ENCODE data around the gene PACRG.
"Not testable (repeated sequence)": the region's sequence is repeated elsewhere in the genome, so short reads cannot be mapped to it uniquely, and the experiment has no call there.

PACRG gene

DNA sequence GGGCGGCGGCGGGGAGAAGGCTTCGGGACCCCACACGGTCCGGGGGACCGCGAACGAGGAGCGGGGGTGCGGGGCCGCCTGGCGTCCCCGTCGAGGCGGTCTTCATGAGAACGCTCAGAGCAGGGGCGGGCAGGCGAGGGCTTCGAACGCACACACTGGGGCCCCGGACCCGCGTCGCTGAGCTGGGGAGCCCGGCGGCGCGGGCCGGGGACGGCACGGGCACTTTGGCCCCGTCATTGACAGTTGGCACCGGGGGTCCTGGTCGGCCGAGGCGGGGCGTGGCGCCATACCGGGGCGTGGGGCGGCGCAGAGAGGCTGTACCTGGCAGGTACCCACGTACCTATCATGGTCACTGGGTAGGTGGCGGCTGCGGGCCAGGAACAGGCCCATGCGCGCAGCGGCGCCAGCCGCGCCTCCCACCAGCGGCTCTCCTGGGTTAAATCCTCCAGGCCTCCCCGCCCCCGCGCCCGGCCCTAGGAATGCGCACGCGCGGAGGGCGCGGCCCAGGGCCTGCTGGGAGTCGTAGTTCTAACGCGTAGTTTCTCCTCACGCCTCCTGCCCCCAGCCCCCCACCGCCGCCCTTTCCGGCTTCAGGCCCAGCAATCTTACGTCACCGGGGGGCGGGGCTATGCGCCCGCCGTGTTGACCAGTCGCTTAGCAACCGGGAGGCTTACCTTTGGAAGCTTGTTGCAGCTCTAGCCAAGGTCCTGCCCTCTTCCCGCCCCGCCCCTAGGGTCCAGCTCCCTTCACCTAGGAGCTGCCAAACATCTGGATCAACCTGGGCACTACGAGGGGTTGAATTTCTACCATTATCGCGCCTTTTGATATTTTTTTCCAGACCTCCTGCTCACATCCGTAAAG is at the start of gene PACRG, which contains the start of gene PRKN:
PACRG (plus strand) TSS at position 653 of the 861 bp plus-strand sequence.
PRKN (minus strand) TSS at position 445 of the 861 bp plus-strand sequence.
- peak; percentile 96 for DNase-seq (ENCODE audit: low read depth)

DNA sequence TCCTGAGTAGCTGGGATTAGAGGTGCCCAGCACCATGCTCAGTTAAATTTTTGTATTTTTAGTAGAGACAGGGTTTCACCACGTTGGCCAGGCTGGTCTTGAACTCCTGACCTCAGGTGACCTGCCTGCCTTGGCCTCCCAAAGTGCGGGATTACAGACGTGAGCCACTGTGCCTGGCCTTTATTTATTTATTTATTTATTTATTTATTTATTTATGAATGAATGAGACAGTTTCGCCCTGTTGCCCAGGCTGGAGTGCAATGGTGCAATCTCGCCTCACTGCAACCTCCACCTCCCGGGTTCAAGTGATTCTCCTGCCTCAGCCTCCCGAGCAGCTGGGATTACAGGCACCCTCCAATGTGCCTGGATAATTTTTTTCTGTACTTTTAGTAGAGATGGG is 48.9 kb upstream of the PACRG start:
- not testable (repeated sequence) for DNase-seq (ENCODE audit: low read depth)

DNA sequence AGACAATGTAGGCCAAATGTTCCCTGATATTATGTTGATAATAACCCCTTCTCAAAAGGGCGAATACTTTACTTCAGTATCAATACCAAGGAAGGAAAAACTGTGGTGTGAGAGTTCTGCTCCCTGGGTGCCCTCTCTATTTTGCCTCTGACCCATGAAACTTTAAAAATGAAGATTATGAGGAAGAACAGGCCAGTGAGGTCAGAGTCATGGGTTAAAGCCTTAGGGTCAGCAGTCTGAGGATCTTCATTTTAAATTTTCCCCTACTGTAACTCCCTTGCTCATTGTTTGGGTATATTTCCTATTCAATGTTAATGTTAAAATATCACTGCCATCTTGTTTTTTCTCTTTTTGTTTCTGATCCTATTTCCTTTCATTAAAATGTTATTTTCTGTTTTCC is 48.1 kb upstream of the PACRG start:
- DNase-seq (ENCODE audit: low read depth): no peak

DNA sequence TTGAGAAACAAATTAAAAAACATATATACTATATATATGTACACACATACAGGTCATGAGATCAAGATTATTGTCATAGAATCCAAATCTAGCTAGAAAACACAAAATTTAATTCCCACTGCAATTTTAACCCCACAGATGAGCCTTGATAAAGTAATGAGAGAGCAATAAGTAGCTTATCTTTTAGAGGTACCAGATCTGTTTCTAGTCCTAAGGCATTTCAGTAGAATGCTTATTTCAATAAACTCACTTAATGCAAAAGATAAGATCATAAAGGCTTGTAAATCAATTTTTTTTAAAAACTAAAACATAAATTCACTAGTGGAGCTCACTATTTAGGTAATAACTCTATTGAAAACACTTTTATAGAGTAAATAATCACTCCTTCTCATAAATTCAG is 47.4 kb upstream of the PACRG start:
- DNase-seq (ENCODE audit: low read depth): no peak

DNA sequence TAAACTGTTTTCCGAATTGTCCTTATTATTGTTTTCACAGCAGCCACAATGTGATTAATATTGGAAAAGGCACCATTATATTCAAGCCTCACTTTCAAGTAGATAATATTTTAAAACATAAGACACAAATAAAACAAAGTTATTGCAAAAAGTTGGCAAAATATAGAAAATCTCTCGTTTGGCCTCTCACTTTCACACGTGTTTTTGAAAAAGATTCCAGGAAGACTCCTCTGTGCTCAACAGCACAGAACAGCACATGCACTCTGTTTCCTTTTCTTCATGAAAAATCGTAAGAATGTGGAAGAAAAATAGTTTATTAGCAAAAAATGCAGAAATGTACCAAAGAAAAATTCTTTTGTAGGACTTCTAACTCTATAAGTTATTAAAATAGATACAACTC is 46.9 kb upstream of the PACRG start:
- DNase-seq (ENCODE audit: low read depth): no peak

DNA sequence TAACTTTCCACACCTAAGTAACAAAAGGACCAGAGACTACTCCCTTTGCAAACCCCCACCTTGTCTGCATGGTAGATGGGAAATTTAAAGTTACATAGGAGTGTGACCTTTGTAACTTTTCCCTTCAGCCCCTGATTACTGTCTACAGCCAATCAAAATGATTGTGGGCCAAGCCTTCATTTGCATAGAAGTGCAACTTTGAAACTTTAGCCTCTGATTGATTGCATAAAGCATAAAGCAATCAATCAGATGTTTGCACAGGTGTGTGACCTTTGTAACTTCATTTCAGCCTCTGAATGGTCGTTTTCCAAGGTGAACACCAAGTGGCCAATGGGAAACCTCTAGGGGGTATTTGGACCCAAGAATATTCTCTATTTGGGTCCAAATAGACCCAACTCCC is 46.3 kb upstream of the PACRG start:
- no peak for DNase-seq (ENCODE audit: low read depth)

DNA sequence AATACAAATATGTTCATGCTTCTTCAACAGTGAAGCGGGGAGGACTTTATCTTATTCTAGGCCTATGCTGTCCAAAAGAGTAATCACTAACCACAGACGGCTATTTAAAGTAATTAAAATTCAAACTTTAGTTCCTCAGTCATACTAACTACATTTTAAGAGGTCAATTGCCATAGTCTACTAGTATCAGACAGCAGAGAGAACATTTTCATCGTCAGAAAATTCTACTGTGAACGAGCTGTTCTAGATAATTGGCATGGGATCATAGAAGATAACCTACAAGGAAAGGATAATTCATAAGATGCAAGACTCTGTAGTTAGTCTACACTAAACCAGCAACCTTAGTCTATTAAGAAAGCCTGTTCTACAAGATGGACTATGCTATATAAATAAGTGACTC is 44.6 kb upstream of the PACRG start:
- DNase-seq (ENCODE audit: low read depth): no peak

DNA sequence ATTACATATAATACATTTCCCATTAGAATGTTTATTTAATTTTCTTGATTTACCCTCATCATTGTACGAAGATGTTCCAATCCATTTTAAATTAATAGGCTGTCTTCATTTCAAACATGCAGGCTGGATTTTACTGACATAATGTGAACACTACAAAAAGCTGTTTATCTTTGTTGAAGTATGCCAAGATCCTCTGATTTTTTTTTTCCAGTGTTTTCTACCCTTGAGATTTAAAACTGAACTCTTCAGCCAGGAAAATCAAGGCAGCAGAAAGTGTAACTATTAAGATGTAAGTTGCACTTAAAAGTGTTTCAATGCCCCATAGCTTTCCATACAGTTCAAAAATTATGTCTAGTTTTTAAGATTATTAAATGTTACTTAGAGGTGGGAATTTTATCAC is 43.7 kb upstream of the PACRG start:
- DNase-seq (ENCODE audit: low read depth): no peak

DNA sequence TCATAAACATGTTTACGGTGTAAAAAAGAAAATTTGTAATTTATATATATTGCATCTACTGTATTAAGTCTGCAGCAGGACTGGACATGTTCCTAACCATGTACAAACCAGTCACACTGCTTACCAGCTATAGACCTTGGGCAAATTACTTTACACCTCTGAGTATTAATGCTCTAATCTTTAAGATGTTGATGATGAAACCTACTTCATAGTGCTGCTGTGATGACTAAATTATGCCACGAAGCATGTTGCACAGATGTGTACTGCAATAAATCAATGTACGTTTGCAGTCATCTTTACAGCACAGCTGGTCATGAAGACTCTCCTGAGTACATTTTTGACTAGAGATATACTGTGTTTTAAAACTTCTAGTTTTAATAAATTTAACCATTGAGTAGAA is 42.8 kb upstream of the PACRG start:
- no peak for DNase-seq (ENCODE audit: low read depth)

DNA sequence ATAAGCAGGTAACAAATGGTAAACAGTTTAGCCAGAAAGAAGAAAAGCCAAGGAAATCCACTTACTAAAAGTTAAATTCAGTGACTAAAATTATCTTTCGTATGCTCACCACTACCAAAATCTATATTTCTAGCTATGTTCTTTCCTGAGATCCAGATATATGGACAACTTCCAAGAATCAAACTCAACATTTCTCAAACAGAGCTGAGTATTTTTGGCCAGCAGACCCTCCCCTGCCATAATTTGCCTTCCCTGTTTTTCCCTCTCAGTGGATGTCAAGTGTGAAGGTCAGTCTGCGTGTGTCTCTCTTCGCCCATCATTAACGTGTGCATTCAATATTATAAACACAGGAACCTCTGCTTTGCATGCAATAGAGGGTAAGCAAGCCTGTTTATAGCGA is 42.2 kb upstream of the PACRG start:
- DNase-seq (ENCODE audit: low read depth): no peak

DNA sequence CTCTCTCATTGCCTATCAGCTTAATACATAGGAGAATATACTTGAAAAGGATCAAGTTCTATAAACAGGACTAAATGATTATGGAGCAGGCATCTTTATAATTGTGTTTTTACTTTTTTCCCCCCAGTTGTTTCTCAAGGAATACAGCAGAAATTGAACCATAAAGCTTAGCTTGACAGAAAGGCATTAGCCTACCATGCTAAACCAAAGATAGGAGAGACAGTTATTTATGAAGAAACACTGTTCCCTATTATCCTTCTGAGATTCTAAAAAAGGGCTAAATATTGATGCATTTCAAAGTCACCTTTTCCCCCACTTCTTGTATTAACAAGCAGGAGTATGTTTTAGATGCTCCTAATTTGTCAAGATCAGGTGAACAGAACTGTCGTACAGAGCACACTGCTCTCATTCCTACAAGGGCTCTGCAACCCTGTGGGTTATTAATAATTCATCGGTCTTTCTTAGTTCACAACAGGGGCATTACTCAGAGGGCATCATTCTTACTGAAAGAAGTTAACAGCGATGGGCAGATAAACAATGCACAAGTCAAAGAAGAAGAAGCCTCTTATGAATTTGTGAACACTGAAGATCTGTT is 38.9 kb upstream of the PACRG start:
- DNase-seq (ENCODE audit: low read depth): no peak

DNA sequence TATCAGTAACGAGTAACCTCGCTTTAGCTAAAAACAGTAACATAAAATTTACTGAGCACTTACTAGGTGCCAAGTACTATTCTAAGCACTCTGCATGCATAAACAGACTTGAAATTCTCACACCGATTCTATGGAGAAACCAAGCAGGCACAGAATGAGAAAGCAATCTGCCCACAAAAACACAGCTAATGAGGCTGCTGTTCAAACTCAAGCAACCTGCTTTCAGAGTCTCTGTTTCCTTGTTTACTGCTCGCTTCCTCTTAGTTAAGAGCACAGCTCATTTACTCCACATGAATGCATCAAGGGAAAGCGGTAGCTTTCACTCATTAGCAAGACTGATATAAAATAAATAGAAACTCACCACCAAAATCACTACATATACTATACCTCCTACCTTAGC is 37.6 kb upstream of the PACRG start:
- no peak for DNase-seq (ENCODE audit: low read depth)

DNA sequence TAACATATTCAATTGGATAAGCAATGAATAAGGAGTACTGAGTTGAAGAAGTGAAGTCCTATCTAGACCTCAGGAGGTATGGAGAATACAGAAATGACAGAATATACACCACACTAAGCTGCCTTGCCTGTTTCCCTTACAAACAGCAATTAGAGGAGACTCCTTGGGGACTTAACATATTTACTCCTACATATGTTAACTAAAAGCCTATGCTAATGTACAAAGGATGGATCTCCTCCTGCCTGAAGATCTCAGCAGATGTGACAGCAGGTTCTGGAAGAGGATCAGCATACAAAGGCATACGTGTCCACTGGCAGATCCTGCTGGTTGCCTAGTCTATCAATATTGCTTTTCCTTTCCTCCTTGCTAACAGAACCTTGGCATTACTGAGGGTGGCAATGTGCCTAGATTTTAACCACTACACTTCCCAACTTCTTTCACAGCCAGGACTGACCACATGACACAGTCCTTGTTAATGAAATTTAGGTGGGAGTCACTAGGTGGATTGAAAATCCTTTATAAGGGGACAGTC is 29.8 kb upstream of the PACRG start:
- no peak for DNase-seq (ENCODE audit: low read depth)

DNA sequence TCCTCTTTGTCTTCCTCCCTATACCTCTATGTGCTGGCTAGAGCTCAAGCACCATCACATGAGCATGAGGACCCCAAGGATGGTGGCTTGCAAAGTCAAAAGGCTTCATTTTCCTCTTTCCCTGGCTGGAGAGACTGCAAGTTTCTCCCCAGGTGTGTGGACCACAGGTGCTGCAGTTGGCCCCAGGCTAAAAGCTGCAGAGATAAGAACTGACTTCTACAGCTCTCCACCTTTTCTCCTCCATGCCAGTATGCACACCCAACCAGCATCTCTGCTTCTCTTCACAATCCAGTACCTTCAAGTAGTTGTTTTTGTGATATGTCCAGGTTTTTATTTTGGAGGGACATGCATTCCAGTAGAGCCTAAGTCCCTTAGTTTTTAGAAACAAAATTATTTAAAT is 29.3 kb upstream of the PACRG start:
- DNase-seq (ENCODE audit: low read depth): no peak

DNA sequence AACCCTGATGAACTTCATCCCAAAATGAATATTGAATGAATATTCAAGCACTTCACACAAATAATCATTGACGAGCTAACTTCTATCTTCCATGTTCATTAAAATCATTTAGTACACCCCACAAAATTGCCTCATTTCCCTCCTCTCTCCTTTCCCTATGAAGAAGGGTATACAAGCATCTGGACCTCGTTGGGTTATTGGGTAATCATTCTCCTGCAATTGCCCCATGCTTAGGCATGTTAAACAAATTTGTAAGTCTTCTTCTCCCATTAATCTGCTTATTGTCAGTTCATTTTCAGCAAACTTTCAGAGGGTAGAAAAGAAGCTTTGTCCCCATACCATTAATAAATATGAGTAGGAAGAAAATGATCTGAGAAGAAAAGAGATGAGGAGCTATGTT is 27.8 kb upstream of the PACRG start:
- DNase-seq (ENCODE audit: low read depth): no peak

DNA sequence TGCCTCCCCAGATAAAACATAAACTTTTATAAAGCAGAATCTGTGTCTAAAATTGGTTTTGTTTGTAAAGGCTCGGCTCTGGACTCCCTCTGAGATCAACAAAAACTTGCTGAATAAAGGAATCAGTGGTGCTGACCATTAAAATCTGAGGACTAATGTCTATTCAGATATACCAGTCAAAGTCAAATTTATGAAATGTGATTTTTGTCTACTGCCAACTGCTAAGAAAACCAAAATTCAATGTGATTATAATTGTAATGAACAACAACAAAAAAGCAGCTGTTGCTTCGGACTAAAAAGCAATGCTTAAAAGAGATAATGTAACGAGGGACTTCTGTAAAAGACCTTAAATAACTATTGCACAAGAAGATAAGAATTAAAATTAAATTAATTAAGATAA is 26.8 kb upstream of the PACRG start:
- no peak for DNase-seq (ENCODE audit: low read depth)

DNA sequence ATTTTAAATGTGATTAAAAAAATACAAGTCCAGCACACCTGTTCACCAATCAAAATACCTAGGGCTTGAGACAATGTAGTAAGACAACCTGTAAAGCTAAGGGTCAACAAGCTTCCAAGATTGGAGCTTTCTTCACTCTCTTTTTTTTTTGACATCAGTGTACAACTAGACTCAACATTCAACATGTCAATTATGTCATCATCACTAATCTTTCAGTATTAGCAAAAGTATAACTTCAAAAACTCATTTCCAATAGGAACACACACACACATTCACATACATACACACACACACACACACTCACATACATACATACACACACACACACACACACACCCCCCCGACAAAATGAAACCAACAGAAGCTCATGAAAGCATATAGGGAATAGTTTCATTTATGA is 26.2 kb upstream of the PACRG start:
- no peak for DNase-seq (ENCODE audit: low read depth)

DNA sequence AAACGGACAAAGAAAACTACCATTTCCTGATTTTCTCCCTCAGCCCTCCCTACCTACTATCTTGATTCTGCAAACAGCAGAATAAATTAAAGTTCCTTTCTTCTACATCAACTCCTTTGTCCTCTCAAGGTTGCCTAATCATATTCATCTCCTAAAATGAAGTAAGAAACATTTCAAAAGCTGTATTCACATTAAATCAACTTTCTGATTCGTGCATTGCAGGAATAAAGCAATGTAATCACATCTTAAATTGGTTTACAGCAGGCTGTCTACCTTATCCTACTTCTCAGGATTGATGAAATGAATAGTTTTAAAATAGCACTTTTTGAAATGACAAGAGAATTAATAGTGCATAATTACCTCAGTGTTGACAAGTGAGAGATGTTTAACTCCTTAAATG is 25.3 kb upstream of the PACRG start:
- no peak for DNase-seq (ENCODE audit: low read depth)

DNA sequence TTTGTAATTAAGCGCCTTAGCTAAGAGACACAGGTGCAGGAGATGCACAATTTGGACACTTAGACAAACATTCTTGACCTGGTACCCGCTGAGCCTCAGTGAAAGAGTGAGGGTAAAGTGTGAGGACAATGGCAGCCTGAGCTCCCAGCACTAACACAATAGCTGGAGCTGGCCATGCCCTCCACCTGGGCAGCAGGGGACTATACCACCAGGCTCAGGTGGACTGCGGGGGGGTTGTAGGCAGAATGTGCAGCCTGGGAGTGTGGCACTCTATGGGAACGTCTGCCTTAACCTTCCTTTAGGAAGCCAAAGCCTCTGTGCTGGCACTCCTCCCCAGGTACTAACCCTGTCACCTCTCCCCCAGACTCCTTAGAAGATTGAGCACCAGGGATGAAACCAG is 23.8 kb upstream of the PACRG start:
- DNase-seq (ENCODE audit: low read depth): no peak

DNA sequence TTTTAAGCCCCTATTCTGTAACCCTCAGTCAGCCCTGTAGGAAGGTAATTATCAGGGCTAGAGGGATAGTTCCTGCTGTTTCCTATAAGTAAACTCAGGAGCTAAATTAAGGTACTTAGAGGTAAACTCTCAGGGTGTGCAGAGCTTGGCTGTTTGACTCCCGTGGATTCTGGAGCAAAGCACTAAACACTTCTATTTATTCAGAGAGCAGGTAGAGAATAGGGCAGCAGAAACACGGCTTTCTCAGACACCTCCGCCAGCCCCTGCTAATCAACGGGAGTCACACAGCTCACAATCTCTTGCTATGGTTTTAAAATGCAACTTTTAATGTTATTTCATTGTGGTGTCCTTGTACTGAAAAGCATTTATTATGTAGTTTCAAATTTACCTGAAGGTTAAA is 22.0 kb upstream of the PACRG start:
- no peak for DNase-seq (ENCODE audit: low read depth)

DNA sequence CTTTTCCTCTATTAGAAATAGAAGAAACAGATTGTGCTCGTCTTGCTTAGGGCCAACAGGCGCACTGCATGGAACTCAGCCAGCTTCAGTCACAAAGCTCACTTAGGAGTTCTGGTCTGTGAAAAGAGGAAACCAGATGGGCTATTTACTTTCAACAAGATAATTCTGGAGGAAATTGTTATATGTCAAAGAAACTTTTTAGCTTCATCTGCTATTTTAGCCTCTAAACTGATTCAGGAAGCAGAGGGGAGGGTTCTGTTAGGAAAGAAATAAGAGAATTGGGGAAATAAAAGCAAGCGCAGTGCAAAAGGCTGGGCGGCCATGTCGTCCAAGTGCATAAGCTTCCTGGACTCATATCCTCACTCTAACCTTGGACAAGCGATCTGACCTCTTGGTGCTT is 21.5 kb upstream of the PACRG start:
- DNase-seq (ENCODE audit: low read depth): no peak

DNA sequence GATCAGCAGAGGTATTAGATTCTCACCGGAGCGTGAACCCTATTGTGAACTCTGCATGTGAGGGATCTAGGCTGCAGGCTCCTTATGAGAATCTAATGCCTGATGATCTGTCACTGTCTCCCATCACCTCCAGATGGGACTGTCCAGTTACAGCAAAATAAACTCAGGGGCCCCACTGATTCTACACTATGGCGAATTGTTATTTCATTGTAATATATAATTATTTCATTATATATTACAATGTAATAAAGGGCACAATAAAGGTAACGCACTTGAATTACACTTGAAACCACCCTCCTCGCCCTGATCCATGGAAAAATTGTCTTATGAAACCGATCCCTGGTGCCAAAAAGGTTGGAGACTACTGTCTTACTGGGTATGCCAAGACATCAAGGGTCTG is 18.8 kb upstream of the PACRG start:
- no peak for DNase-seq (ENCODE audit: low read depth)

DNA sequence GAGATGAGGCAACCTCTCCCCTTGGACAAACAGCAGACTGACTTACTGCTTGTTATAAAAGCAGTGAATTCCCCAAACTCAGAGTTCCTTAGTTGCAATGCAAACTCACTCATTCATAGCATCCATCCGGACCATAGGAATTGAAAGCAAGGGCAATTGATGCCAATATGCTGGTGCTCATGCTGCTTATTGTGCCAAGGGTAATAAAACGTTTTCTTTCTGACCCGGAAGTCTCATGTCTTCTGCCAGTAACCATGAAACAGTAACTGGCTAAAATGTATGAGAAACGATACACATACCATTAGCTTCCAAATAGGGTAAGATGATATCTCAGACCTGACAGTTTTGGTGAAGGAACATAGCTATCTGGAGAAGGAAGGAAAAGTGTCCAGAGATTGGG is 18.3 kb upstream of the PACRG start:
- DNase-seq (ENCODE audit: low read depth): no peak

DNA sequence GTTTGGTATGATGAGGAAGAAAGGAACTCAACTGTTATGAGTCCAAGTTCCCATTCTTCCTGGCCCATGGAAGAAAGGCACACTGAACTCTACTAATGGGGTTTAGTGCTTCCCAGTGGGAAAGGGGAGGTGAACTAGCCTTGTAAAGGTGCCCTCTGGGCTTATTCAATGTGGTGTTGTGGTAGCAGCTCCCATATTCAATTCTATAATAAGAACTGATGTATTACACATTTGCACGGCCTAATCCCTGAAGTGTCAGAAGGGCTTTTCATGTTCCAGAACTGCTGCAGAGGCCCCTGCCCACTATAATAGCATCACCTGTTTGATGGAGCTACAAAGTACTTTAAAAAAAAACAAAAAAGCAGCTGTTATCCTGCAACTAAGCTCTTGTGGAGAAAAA is 17.4 kb upstream of the PACRG start:
- no peak for DNase-seq (ENCODE audit: low read depth)

Measured in activated T-helper 1 cell treated with Interleukin-2 at 50 U/mL for 16 hours (primary cell).